ENCODE results near the gene ZC3HAV1.
"Not testable (repeated sequence)": the region's sequence is repeated elsewhere in the genome, so short reads cannot be mapped to it uniquely, and the experiment has no call there.

ZC3HAV1 gene

GRCh38 chr7:139105484-139105883, 4.0 kb downstream of the ZC3HAV1 start:
- Mint-ChIP-seq H3K36me3 (ENCODE audit: low read depth) (peaks cover 56% of the 10 kb centered on the region), H3K4me3 (peak overlapping the region; percentile 94), H3K4me1 (peaks cover 47% of the 10 kb centered on the region), H3K27me3 (no peaks in the 10 kb centered on the region), H3K9me3 (no peaks in the 10 kb centered on the region), H3K27ac (peak overlapping the region; percentile 90)
- no peak for DNase-seq
- ATAC-seq: no peak

- H3K9me3 Mint-ChIP-seq: no peaks in the 10 kb centered on the region
- H3K36me3 Mint-ChIP-seq (ENCODE audit: low read depth): peaks cover 62% of the 10 kb centered on the region
- H3K4me1 Mint-ChIP-seq: peaks cover 51% of the 10 kb centered on the region
- ATAC-seq (peak; percentile 5), DNase-seq (peak; percentile 60)
- H3K4me3 Mint-ChIP-seq: peak overlapping the region; percentile 94
- H3K27ac Mint-ChIP-seq: peak overlapping the region; percentile 90
- H3K27me3 Mint-ChIP-seq: no peaks in the 10 kb centered on the region
Measured at GRCh38 chr7:139104091-139104450, 5.4 kb downstream of the ZC3HAV1 start.

GRCh38 chr7:139103057-139103815, 6.3 kb downstream of the ZC3HAV1 start:
- Mint-ChIP-seq H3K9me3 (no peaks in the 10 kb centered on the region), H3K4me3 (peak overlapping the region; percentile 94), H3K36me3 (ENCODE audit: low read depth) (peaks cover 64% of the 10 kb centered on the region), H3K27ac (peak overlapping the region; percentile 90), H3K27me3 (no peaks in the 10 kb centered on the region), H3K4me1 (peaks cover 58% of the 10 kb centered on the region)
- no peak for DNase-seq
- no peak for ATAC-seq

GRCh38 chr7:139101637-139102158, 7.8 kb downstream of the ZC3HAV1 start:
- H3K4me1 Mint-ChIP-seq: peaks cover 71% of the 10 kb centered on the region
- not testable (repeated sequence) for H3K27me3 Mint-ChIP-seq, H3K9me3 Mint-ChIP-seq, ATAC-seq, DNase-seq
- H3K27ac Mint-ChIP-seq: peak overlapping the region; percentile 85
- H3K36me3 Mint-ChIP-seq (ENCODE audit: low read depth): peaks cover 60% of the 10 kb centered on the region
- peak overlapping the region; percentile 78 for H3K4me3 Mint-ChIP-seq

- peaks cover 67% of the 10 kb centered on the region for H3K36me3 Mint-ChIP-seq (ENCODE audit: low read depth)
Measured at GRCh38 chr7:139099172-139099947, 10.2 kb downstream of the ZC3HAV1 start.

GRCh38 chr7:139095194-139095659, 14.3 kb downstream of the ZC3HAV1 start:
- H3K4me1 Mint-ChIP-seq: peaks cover 93% of the 10 kb centered on the region
- H3K4me3 Mint-ChIP-seq: peak overlapping the region; percentile 77
- DNase-seq (peak; percentile 68), ATAC-seq (peak; percentile 93)
- peaks cover 65% of the 10 kb centered on the region for H3K36me3 Mint-ChIP-seq (ENCODE audit: low read depth)
- no peaks in the 10 kb centered on the region for H3K27me3 Mint-ChIP-seq
- peak overlapping the region; percentile 92 for H3K27ac Mint-ChIP-seq
- no peaks in the 10 kb centered on the region for H3K9me3 Mint-ChIP-seq

More at GRCh38 chr7:139099172-139099947, 10.2 kb downstream of the ZC3HAV1 start:
- ATAC-seq (no peak), DNase-seq (no peak)
- H3K4me3 Mint-ChIP-seq: peak overlapping the region; percentile 66
- no peaks in the 10 kb centered on the region for H3K27me3 Mint-ChIP-seq
- no peaks in the 10 kb centered on the region for H3K9me3 Mint-ChIP-seq
- peak overlapping the region; percentile 85 for H3K27ac Mint-ChIP-seq
- H3K4me1 Mint-ChIP-seq: peaks cover 87% of the 10 kb centered on the region

GRCh38 chr7:139094596-139094995, 14.9 kb downstream of the ZC3HAV1 start:
- Mint-ChIP-seq H3K27ac (peak overlapping the region; percentile 92), H3K27me3 (no peaks in the 10 kb centered on the region), H3K4me3 (peak overlapping the region; percentile 77), H3K9me3 (no peaks in the 10 kb centered on the region), H3K36me3 (ENCODE audit: low read depth) (peaks cover 65% of the 10 kb centered on the region), H3K4me1 (peaks cover 89% of the 10 kb centered on the region)
- ATAC-seq: no peak
- DNase-seq: no peak

- DNase-seq (no peak), ATAC-seq (no peak)
- H3K27ac Mint-ChIP-seq: peak overlapping the region; percentile 92
- peak overlapping the region; percentile 77 for H3K4me3 Mint-ChIP-seq
- peaks cover 89% of the 10 kb centered on the region for H3K4me1 Mint-ChIP-seq
- H3K9me3 Mint-ChIP-seq: peaks cover 5% of the 10 kb centered on the region
- H3K27me3 Mint-ChIP-seq: no peaks in the 10 kb centered on the region
- H3K36me3 Mint-ChIP-seq (ENCODE audit: low read depth): peaks cover 66% of the 10 kb centered on the region
Measured at GRCh38 chr7:139094030-139094429, 15.5 kb downstream of the ZC3HAV1 start.

- Mint-ChIP-seq H3K36me3 (ENCODE audit: low read depth) (peaks cover 65% of the 10 kb centered on the region), H3K27ac (peak overlapping the region; percentile 92), H3K4me1 (peaks cover 87% of the 10 kb centered on the region), H3K4me3 (peak overlapping the region; percentile 77)
- not testable (repeated sequence) for H3K9me3 Mint-ChIP-seq, ATAC-seq, H3K27me3 Mint-ChIP-seq
- DNase-seq: peak; percentile 34
Measured at GRCh38 chr7:139093512-139093911, 16.0 kb downstream of the ZC3HAV1 start.

- Mint-ChIP-seq H3K27ac (peak overlapping the region; percentile 92), H3K36me3 (ENCODE audit: low read depth) (peaks cover 69% of the 10 kb centered on the region), H3K4me1 (peaks cover 85% of the 10 kb centered on the region), H3K9me3 (peaks cover 15% of the 10 kb centered on the region), H3K4me3 (peak overlapping the region; percentile 70), H3K27me3 (no peaks in the 10 kb centered on the region)
- DNase-seq (no peak), ATAC-seq (no peak)
Measured at GRCh38 chr7:139092090-139092796, 17.3 kb downstream of the ZC3HAV1 start.

GRCh38 chr7:139091677-139091996, 17.9 kb downstream of the ZC3HAV1 start:
- Mint-ChIP-seq H3K4me3 (peak overlapping the region; percentile 70), H3K4me1 (peaks cover 86% of the 10 kb centered on the region), H3K9me3 (peaks cover 21% of the 10 kb centered on the region), H3K27me3 (no peaks in the 10 kb centered on the region), H3K36me3 (ENCODE audit: low read depth) (peaks cover 72% of the 10 kb centered on the region), H3K27ac (peak overlapping the region; percentile 92)
- DNase-seq (no peak), ATAC-seq (no peak)

GRCh38 chr7:139089118-139089517, 20.4 kb downstream of the ZC3HAV1 start:
- Mint-ChIP-seq H3K36me3 (ENCODE audit: low read depth) (peaks cover 77% of the 10 kb centered on the region), H3K9me3 (peaks cover 23% of the 10 kb centered on the region), H3K27me3 (no peaks in the 10 kb centered on the region), H3K4me3 (no peak overlapping the region), H3K4me1 (peaks cover 86% of the 10 kb centered on the region), H3K27ac (peak overlapping the region; percentile 33)
- ATAC-seq (no peak), DNase-seq (no peak)

GRCh38 chr7:139088268-139088667, 21.3 kb downstream of the ZC3HAV1 start:
- Mint-ChIP-seq H3K36me3 (ENCODE audit: low read depth) (peaks cover 77% of the 10 kb centered on the region), H3K27ac (peak overlapping the region; percentile 93), H3K4me1 (peaks cover 84% of the 10 kb centered on the region), H3K9me3 (peaks cover 23% of the 10 kb centered on the region), H3K27me3 (no peaks in the 10 kb centered on the region), H3K4me3 (no peak overlapping the region)
- DNase-seq (no peak), ATAC-seq (no peak)

- Mint-ChIP-seq H3K9me3 (peaks cover 23% of the 10 kb centered on the region), H3K27me3 (no peaks in the 10 kb centered on the region), H3K4me3 (no peak overlapping the region), H3K36me3 (ENCODE audit: low read depth) (peaks cover 83% of the 10 kb centered on the region), H3K4me1 (peaks cover 84% of the 10 kb centered on the region), H3K27ac (peak overlapping the region; percentile 93)
- ATAC-seq (no peak), DNase-seq (no peak)
Measured at GRCh38 chr7:139087212-139087611, 22.3 kb downstream of the ZC3HAV1 start.

All from activated naive CD8-positive, alpha-beta T cell treated with anti-CD3 and anti-CD28 coated beads, Interleukin-2, amount 50 U/mL, for 24 hours (primary cell).